SJCRH30 (cell line): Measurements from ENCODE around the gene NR1H2. TPM values are rescaled to one million over a fixed set of nuclear protein-coding genes. Genes with fewer than 3 reads are reported as not detected.

Experiments
- DNase-seq, 2 experiments: peaks; one replicate each; pipeline ENCODE4 v3.0.0-alpha.2; 2015 to 2020
- H3K27ac ChIP-seq: fragments of 250-450 bp; sonication (Bioruptor Pico); 2 replicates; pipeline ENCODE4 v1.5.1; 2020; ENCODE audit warnings: mild to moderate bottlenecking, moderate library complexity
- H3K27me3 ChIP-seq: fragments of 250-450 bp; sonication (Bioruptor Pico); 2 replicates; pipeline ENCODE4 v1.5.1; 2020; ENCODE audit warnings: mild to moderate bottlenecking, moderate library complexity
- H3K36me3 ChIP-seq: fragments of 250-450 bp; sonication (Bioruptor Pico); 2 replicates; pipeline ENCODE4 v1.5.1; 2020; ENCODE audit warnings: mild to moderate bottlenecking, moderate library complexity
- H3K4me1 ChIP-seq: fragments of 250-450 bp; sonication (Bioruptor Pico); 2 replicates; pipeline ENCODE4 v1.5.1; 2020; ENCODE audit warnings: mild to moderate bottlenecking, moderate library complexity
- H3K4me3 ChIP-seq: fragments of 250-450 bp; sonication (Bioruptor Pico); 2 replicates; pipeline ENCODE4 v1.5.1; 2020; ENCODE audit warnings: mild to moderate bottlenecking, moderate library complexity
- H3K9me3 ChIP-seq: fragments of 250-450 bp; sonication (Bioruptor Pico); replicated peaks from 2 replicates; pipeline ENCODE4 v1.5.1; 2020; ENCODE audit warnings: mild to moderate bottlenecking, moderate library complexity
- total RNA-seq: library from RNA; depleted of rRNA; stranded (reverse); fragments of >200 nt; shearing (Covaris generic); gene quantifications from 2 replicates; pipeline ENCODE4 v1.2.3, GENCODE V29; 2014

The NR1H2 gene
- total RNA-seq, 1 experiment from 2014 or later: 22.3 TPM

DNA sequence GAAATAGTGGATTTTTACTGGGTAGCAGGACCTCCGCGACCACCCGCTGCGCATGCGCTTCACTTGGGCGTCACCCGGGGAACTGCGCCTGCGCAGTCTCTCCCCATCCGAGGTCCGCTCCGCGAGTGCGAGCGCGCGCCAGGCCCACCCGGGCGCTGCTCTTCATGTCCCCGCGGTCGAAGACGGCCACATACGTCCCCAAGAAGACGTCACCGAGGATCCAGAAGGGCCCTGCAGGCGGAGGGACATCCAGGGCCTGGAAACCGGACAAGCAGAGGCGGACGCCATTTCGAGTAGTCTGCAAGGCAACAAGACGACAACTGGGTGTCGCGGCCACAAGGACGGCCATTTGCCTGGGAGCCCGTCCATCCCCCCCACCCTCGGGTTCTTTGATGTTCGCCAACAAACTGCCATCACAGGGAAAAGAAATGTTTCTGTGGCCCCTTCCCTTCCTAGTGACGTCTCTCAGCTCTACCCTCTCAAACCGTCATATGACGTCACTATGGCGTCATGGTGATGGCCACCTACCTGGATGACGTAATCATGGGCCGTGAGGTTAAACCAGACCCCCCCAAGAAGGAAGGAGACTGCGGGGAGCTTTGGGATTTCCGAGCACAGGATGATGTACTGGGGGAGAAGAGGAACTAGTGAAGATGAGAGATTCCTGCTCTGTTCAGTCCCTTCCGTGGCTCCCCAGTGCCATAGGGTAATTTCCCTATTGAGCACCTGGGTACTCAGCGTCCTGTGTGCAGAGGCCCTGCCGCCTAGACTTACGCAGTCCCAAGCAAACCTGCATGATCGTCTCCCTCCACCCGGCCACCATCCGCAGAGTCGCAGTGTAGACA lies 17.6 kb upstream of the NR1H2 start:
- H3K27ac ChIP-seq: no peak overlapping the region
- 0 out of 2 replicates have a peak, but pooled peaks cover 3% of the 10 kb centered on the region for H3K27me3 ChIP-seq
- peak overlapping the region; percentile 46 for H3K4me3 ChIP-seq
- peak; percentile 54 to 64 for DNase-seq
- no peaks in the 10 kb centered on the region for H3K4me1 ChIP-seq
- H3K9me3 ChIP-seq: no peaks in the 10 kb centered on the region
- H3K36me3 ChIP-seq: no peaks in the 10 kb centered on the region

DNA sequence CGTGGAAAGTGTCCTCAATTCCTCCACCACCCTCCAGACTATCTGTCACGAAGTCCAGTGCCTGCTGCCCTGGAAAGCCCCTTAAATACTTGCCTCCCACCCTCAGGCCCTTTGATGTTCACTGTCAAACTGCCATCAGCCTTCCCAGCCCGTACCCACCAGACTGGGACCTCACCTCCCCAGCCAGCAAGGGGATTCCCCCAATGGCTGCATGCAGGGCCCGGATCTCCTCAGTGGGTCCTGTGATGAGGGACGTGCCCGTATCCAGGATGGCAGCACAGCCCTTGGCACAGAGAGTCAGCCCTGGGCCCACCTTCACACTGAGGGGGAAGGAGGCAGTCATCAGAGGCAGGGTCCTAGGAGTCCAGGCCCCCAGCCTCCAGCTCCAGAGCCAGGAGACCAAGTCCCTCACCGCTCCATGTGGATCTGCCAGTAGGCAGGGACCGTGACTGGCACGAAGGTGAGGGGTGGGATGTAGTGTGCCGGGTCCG lies 16.9 kb upstream of the NR1H2 start:
- no peaks in the 10 kb centered on the region for H3K36me3 ChIP-seq
- no peaks in the 10 kb centered on the region for H3K9me3 ChIP-seq
- no peak for DNase-seq
- no peak overlapping the region for H3K27ac ChIP-seq
- H3K4me3 ChIP-seq: no peak overlapping the region
- H3K27me3 ChIP-seq: 0 out of 2 replicates have a peak, but pooled peaks cover 3% of the 10 kb centered on the region
- no peaks in the 10 kb centered on the region for H3K4me1 ChIP-seq

DNA sequence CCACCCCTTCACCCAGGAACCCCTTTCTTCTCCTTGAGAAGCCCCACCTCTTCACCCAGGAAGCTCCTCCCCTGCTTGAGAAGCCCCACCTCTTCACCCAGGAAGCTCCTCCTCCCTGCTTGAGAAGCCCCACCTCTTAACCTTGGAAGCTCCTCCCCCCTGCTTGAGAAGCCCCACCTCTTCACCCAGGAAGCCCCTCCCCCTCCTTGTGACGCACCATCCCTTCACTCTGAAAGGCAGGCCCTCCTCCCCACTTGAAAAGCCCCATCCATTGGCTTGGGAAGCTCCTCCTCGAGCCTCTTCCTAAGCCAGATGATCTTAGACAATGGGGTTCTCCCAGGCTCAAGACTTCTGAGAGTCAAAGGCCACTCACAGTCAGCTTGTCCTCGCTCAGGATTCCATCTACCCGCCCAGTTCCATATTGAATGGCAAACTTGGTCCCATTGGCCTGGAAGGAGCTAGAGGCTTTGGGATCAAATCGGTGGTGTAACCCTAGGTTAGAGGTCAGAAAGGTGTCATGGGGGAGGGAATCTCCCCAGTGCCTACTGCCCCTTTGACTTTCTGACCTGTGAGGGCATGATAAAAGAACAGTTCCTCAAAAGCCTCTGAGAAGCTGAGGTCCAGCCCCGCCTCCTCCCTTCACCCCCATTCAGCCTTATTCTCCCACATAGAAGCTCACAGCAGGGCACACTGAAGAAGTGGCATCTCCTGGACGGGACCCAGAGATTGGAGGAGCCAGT lies 14.8 kb upstream of the NR1H2 start:
- H3K9me3 ChIP-seq: no peaks in the 10 kb centered on the region
- peak in 1 of 2 experiments; percentile 30 for DNase-seq
- H3K27me3 ChIP-seq: 0 out of 2 replicates have a peak, but pooled peaks cover 3% of the 10 kb centered on the region
- H3K36me3 ChIP-seq: no peaks in the 10 kb centered on the region
- no peaks in the 10 kb centered on the region for H3K4me1 ChIP-seq
- no peak overlapping the region for H3K27ac ChIP-seq
- no peak overlapping the region for H3K4me3 ChIP-seq

DNA sequence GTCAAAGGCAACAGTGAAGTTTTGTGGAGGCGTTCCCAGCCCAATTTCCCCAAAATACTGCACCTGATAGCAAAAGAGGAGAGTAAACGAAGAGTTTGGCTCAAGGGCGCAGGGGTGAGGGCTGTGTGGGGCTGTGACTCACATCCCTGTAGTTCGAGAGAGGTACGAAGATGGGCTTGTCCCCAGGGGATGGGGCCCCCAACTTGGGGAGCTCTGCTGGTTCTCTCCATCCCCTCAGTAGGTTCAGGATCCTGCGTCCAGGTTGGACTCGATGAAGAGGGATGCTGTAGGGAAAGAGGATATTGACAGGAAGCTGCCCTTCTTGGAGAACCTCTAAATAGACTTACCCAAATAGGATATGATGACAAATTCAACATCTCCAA lies 14.2 kb upstream of the NR1H2 start:
- H3K9me3 ChIP-seq: no peaks in the 10 kb centered on the region
- no peaks in the 10 kb centered on the region for H3K36me3 ChIP-seq
- no peak for DNase-seq
- H3K27me3 ChIP-seq: 0 out of 2 replicates have a peak, but pooled peaks cover 3% of the 10 kb centered on the region
- H3K4me1 ChIP-seq: no peaks in the 10 kb centered on the region
- H3K4me3 ChIP-seq: no peak overlapping the region
- no peak overlapping the region for H3K27ac ChIP-seq

DNA sequence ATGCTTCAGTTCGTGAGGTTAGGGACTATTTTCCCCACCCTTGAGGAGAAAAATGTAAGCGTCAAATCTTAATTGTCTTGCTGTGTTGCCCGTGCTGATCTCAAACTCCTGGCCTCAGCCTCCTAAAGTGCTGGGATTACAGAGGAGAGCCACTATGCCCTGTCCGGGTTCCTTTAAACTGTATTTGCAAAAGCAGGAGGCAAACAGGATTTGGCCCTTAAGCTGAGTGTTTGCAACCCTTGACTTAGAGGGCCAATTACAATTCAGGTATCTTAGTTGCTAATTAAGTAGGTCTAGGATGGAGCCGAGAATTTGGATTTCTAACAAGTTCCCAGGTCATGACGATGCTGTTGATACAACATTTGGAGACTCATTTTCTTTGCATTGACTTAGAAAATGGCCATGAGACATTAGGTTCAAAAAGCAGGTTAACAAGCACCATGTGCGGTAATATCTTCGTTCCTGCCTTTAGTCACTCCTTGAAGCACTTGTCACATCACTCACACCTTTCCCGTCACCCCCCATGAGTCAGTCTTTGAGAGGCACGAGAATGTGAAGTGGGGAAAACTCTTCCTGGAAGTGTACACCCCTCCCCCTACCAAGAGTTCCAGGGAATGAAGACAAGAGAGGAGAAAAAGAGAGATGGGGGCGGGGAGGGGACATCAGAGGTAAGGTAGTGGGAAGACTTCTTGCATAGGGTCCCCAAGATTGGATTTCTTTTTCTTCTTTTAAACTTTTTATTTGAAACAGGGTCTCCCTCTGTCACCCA lies 13.4 kb upstream of the NR1H2 start:
- H3K4me3 ChIP-seq: no peak overlapping the region
- H3K27ac ChIP-seq: no peak overlapping the region
- H3K27me3 ChIP-seq: 0 out of 2 replicates have a peak, but pooled peaks cover 3% of the 10 kb centered on the region
- H3K36me3 ChIP-seq: no peaks in the 10 kb centered on the region
- DNase-seq: no peak
- H3K4me1 ChIP-seq: no peaks in the 10 kb centered on the region
- no peaks in the 10 kb centered on the region for H3K9me3 ChIP-seq

DNA sequence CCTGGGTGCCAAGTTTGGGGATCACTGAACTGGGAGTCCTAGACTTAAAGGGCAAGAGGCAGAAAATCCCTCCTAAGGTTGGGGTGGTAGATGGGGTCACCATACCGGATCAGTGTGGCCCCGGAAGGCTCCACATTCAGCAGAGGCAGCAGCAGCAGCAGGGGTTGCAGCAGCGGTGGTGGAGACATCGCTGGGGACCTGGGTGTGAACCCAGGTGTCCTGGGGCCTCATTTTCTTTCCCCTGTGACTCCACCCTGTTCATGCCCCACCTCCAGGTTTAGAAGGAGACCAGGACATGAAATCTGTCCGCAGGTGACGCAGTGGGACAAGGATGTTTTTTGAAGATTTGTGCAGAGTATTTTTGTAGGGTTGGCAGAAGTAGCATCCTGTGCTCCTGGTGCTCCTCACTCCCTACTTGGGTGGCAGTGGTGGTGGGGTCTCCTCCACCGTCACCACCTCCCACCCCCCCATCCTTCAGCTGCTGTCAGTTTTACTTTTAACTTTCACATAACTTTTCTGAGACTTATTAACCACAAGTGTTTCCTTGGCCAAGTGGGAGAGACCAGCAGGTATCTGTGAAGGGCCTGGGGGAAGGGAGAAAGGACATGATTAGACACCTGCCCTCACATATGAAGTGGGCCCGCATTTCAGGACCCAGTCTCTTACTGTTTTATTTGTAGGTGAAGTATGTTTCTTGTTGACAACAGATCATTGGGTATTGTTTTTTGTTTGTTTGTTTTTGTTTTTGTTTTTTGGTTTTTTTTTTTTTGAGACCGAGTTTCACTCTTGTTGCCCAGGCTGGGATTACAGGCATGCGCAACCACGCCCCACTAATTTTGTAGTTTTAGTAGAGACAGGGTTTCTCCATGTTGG lies 10.6 kb upstream of the NR1H2 start, which contains the start of gene NAPSA:
TSS of gene NAPSA (minus strand) at position 206 of the 873 bp plus-strand sequence. CDS start at position 188, 18 bp downstream.
- DNase-seq: no peak
- Histone ChIP-seq H3K9me3 (no peaks in the 10 kb centered on the region), H3K27ac (no peak within 1 kb of the TSS), H3K4me3 (no peak within 1 kb of the TSS), H3K36me3 (no peaks in the 10 kb centered on the region), H3K4me1 (no peaks in the 10 kb centered on the region), H3K27me3 (0 out of 2 replicates have a peak, but pooled peaks cover 3% of the 10 kb centered on the region)

DNA sequence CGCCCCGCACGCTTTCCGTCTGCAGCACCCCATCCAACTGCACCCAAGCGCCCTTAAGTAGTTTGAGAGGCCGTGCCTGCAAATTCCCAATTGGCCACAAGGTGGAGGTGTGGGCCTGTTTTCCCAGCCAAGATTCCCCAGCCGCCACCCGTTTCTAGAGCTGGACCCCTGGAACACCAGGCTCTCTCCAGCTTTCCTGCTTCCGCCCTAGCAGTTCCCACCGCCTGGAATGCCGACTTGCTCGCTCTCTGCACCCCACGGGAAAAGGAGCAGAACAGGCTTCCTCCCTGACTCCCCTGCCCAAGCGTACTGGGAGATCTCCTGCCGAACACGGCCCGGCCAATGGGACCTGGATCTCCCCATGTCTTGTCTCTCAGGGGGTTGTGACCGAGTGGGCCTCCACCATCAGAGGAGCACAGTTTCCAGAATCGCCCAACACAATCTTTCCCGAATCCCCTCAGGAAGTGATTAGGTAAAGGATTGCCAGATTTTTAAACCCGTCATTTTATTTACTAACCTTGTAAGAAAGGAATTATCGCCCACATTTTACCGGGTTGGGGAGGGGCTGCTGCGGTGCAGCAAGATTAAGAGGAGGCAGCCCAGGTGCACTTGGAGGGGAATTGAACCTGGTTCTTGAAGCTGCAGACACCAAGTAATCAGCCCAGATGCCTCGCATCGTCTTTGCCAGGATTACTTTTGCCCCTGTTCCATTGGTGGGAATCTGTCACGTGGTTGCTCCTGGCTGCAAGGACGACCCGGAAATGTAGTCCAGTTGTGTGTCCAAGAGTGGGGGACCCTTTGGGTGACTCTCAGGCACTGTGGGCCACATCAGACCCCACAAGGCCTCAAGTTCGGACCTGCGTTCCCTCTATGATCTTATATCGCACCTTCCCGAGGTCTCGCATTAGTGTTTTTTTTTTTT lies 7.3 kb upstream of the NR1H2 start:
- Histone ChIP-seq H3K27ac (peak overlapping the region; percentile 13; the same call in 1 of the 2 replicates), H3K4me1 (no peaks in the 10 kb centered on the region), H3K27me3 (no peaks in the 10 kb centered on the region), H3K4me3 (peak overlapping the region; percentile 53), H3K9me3 (no peaks in the 10 kb centered on the region), H3K36me3 (no peaks in the 10 kb centered on the region)
- peak; percentile 87 to 93 for DNase-seq

DNA sequence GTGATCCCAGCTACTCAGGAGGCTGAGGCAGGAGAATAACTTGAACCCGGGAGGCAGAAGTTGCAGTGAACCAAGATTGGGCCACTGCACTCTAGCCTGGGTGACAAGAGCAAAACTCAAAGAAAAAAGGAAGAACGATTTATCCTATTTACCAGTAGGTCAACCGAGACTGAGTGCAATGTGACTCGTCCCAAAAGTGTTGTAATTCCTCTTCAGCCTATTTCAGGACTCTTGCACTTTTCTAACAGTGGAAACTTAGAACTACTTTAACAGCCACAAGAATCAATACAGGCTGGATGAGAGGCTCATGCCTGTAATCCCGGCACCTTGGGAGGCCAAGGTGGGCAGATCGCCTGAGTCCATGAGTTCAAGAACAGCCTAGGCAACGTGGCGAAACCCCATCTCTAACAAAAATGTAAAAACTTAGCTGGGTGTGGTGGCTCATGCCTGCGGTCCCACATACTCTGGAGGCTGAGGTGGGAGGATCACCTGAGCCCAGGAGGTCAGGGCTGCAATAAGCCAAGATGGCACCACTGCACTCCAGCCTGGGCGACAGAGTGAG lies 4.3 kb upstream of the NR1H2 start:
- no peak for DNase-seq
- Histone ChIP-seq H3K4me3 (no peak overlapping the region), H3K4me1 (no peaks in the 10 kb centered on the region), H3K27ac (no peak overlapping the region), H3K27me3 (no peaks in the 10 kb centered on the region), H3K36me3 (no peaks in the 10 kb centered on the region), H3K9me3 (no peaks in the 10 kb centered on the region)

DNA sequence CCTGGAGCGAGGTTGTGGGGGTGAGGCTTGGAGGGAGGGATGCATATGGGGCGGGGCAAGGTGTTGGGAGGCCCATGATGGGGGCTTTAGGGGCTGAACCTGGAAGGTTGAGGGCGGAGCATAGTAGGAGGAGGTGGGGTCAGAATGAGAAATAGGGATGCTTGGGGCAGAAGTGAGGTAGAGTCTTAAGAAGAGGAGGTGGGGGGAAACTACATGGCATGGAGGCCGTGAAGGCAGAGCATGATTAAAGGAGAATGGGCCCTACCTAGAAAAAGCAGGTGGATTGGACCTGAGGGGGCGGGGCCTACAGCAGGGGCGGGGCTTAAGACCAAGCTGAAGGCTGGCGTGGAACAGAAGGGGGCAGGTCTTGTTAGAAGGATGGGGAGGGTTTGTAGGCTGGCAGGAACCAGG lies 799 bp downstream of the NR1H2 start:
- peak overlapping the region; percentile 29 for H3K4me3 ChIP-seq

DNA sequence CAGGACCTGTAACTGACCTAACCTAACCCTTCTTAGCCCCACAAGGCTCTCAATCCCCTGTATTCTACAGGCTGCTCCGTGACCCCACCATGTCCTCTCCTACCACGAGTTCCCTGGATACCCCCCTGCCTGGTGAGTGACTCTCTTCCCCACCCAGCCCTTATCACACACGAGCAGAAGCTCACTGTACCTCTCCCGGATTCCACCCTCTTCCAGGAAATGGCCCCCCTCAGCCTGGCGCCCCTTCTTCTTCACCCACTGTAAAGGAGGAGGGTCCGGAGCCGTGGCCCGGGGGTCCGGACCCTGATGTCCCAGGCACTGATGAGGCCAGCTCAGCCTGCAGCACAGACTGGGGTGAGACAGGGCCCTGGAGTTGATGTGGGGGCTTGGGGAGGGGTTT lies 1.3 kb downstream of the NR1H2 start:
- H3K4me3 ChIP-seq: no peak overlapping the region
- H3K36me3 ChIP-seq: peaks cover 3% of the 10 kb centered on the region; the same call in 1 of the 2 replicates
- no peaks in the 10 kb centered on the region for H3K9me3 ChIP-seq
- no peak for DNase-seq
- no peaks in the 10 kb centered on the region for H3K27me3 ChIP-seq
- no peaks in the 10 kb centered on the region for H3K4me1 ChIP-seq
- no peak overlapping the region for H3K27ac ChIP-seq

More for the DNA sequence above, 799 bp downstream of the NR1H2 start:
- H3K27me3 ChIP-seq: no peaks in the 10 kb centered on the region
- DNase-seq: no peak
- H3K9me3 ChIP-seq: no peaks in the 10 kb centered on the region
- H3K4me1 ChIP-seq: no peaks in the 10 kb centered on the region
- H3K36me3 ChIP-seq: peaks cover 3% of the 10 kb centered on the region; the same call in 1 of the 2 replicates
- H3K27ac ChIP-seq: no peak overlapping the region

DNA sequence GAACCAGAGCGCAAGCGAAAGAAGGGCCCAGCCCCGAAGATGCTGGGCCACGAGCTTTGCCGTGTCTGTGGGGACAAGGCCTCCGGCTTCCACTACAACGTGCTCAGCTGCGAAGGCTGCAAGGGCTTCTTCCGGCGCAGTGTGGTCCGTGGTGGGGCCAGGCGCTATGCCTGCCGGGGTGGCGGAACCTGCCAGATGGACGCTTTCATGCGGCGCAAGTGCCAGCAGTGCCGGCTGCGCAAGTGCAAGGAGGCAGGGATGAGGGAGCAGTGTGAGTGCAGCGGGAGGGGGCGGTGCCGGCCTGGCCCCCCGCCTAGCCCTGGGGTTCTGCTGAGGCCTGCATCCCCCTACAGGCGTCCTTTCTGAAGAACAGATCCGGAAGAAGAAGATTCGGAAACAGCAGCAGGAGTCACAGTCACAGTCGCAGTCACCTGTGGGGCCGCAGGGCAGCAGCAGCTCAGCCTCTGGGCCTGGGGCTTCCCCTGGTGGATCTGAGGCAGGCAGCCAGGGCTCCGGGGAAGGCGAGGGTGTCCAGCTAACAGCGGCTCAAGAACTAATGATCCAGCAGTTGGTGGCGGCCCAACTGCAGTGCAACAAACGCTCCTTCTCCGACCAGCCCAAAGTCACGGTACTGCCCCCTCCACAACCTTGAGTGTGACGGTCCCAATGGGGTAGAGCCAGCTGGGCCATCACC lies 2.1 kb downstream of the NR1H2 start:
- no peak for DNase-seq
- no peaks in the 10 kb centered on the region for H3K9me3 ChIP-seq

DNA sequence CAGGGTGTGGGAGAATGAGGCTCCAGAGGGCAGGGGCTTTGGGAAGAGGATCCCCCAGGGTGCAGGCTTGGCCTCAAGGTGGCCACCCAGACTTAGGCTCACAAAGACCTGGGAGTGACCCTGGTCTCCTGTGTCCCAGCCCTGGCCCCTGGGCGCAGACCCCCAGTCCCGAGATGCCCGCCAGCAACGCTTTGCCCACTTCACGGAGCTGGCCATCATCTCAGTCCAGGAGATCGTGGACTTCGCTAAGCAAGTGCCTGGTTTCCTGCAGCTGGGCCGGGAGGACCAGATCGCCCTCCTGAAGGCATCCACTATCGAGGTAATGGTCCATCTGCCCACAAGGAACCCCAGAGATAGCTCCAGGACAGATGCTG lies 2.6 kb downstream of the NR1H2 start:
- H3K36me3 ChIP-seq: peaks cover 3% of the 10 kb centered on the region; the same call in 1 of the 2 replicates
- H3K9me3 ChIP-seq: no peaks in the 10 kb centered on the region
- no peak for DNase-seq
- H3K4me3 ChIP-seq: no peak overlapping the region
- H3K4me1 ChIP-seq: no peaks in the 10 kb centered on the region
- no peak overlapping the region for H3K27ac ChIP-seq
- no peaks in the 10 kb centered on the region for H3K27me3 ChIP-seq

More for the DNA sequence above, 2.1 kb downstream of the NR1H2 start:
- H3K4me3 ChIP-seq: no peak overlapping the region
- no peak overlapping the region for H3K27ac ChIP-seq
- no peaks in the 10 kb centered on the region for H3K4me1 ChIP-seq
- no peaks in the 10 kb centered on the region for H3K27me3 ChIP-seq
- peaks cover 3% of the 10 kb centered on the region; the same call in 1 of the 2 replicates for H3K36me3 ChIP-seq
